Measurements from ENCODE around the gene CALD1.

CALD1 gene

DNA sequence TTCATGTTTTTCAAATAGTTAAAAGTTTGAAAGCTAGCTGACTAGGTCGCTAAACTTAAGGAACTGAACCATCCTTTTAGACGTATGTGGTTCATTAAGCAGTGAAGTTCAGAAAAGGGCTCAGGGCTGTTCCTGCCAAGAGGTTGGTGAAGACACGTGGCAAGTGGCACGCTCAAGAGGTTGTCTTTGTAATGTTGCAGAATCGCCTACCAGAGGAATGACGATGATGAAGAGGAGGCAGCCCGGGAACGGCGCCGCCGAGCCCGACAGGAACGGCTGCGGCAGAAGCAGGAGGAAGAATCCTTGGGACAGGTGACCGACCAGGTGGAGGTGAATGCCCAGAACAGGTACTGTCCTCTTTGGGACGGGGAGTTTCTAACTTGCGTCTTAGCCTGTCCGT, 149.1 kb downstream of the CALD1 start:
- TF ChIP-seq ZC3H10 (CRISPR knock-in tag; IDR thresholded peaks at IDR 0.05), result no peak
- TF ChIP-seq, protein P1, sequence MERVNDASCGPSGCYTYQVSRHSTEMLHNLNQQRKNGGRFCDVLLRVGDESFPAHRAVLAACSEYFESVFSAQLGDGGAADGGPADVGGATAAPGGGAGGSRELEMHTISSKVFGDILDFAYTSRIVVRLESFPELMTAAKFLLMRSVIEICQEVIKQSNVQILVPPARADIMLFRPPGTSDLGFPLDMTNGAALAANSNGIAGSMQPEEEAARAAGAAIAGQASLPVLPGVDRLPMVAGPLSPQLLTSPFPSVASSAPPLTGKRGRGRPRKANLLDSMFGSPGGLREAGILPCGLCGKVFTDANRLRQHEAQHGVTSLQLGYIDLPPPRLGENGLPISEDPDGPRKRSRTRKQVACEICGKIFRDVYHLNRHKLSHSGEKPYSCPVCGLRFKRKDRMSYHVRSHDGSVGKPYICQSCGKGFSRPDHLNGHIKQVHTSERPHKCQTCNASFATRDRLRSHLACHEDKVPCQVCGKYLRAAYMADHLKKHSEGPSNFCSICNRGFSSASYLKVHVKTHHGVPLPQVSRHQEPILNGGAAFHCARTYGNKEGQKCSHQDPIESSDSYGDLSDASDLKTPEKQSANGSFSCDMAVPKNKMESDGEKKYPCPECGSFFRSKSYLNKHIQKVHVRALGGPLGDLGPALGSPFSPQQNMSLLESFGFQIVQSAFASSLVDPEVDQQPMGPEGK (CRISPR knock-in tag; IDR thresholded peaks at IDR 0.05; ENCODE audit: borderline replicate concordance), result no peak
- TF ChIP-seq RARB (CRISPR knock-in tag; IDR thresholded peaks at IDR 0.05), result no peak
- TF ChIP-seq ZFP3 (CRISPR knock-in tag; IDR thresholded peaks at IDR 0.05), result no peak
- TF ChIP-seq PPARA (CRISPR knock-in tag; IDR thresholded peaks at IDR 0.05; ENCODE audit: borderline replicate concordance), result no peak
- no peak for TF ChIP-seq ZNF70 (CRISPR knock-in tag; IDR thresholded peaks at IDR 0.05)
- no peak for TF ChIP-seq SNAI2 (CRISPR knock-in tag; IDR thresholded peaks at IDR 0.05)
- no peak for TF ChIP-seq TOX (CRISPR knock-in tag; IDR thresholded peaks at IDR 0.05; ENCODE audit: borderline replicate concordance)
- no peak for TF ChIP-seq ARNTL (CRISPR knock-in tag; IDR thresholded peaks at IDR 0.05; ENCODE audit: borderline replicate concordance, low read depth)
- TF ChIP-seq TSHZ2 (CRISPR knock-in tag; IDR thresholded peaks at IDR 0.05), result no peak
- TF ChIP-seq ISL1 (CRISPR knock-in tag; IDR thresholded peaks at IDR 0.05), result no peak
- TF ChIP-seq, protein P2, sequence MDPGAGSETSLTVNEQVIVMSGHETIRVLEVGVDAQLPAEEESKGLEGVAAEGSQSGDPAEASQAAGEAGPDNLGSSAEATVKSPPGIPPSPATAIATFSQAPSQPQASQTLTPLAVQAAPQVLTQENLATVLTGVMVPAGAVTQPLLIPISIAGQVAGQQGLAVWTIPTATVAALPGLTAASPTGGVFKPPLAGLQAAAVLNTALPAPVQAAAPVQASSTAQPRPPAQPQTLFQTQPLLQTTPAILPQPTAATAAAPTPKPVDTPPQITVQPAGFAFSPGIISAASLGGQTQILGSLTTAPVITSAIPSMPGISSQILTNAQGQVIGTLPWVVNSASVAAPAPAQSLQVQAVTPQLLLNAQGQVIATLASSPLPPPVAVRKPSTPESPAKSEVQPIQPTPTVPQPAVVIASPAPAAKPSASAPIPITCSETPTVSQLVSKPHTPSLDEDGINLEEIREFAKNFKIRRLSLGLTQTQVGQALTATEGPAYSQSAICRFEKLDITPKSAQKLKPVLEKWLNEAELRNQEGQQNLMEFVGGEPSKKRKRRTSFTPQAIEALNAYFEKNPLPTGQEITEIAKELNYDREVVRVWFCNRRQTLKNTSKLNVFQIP (CRISPR knock-in tag; IDR thresholded peaks at IDR 0.05; ENCODE audit: borderline replicate concordance, low read depth), result no peak
- TF ChIP-seq GLIS3 (CRISPR knock-in tag; IDR thresholded peaks at IDR 0.05), result no peak
- no peak for TF ChIP-seq TCF4 (CRISPR knock-in tag; IDR thresholded peaks at IDR 0.05; ENCODE audit: borderline replicate concordance)
- no peak for ATAC-seq

DNA sequence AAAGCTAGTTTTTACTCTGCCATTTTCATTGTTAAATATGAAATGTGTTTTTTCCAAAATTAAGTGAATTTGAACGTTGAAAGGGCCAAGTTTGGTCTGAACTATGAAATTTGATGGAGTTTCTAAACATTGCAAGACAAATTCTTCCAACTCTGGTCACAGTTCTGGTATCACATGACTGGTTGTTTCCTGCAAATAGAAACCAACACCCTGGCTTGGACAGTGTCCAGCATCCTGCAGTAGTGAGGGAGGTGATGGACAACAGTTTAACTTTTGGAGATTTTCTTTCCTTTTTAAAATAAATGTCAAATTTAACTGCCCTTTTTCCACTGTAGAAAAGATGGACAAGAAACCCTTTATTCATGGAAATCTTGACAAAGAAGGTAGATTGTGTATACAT, 152.1 kb downstream of the CALD1 start:
- ATAC-seq, result no peak
- TF ChIP-seq ISL1 (CRISPR knock-in tag; IDR thresholded peaks at IDR 0.05), result no peak
- TF ChIP-seq TSHZ2 (CRISPR knock-in tag; IDR thresholded peaks at IDR 0.05), result no peak
- no peak for TF ChIP-seq GLIS3 (CRISPR knock-in tag; IDR thresholded peaks at IDR 0.05)
- no peak for TF ChIP-seq BACH2 (CRISPR knock-in tag; IDR thresholded peaks at IDR 0.05; ENCODE audit: borderline replicate concordance)
- no peak for TF ChIP-seq PPARA (CRISPR knock-in tag; IDR thresholded peaks at IDR 0.05; ENCODE audit: borderline replicate concordance)
- no peak for TF ChIP-seq ESRRG (CRISPR knock-in tag; IDR thresholded peaks at IDR 0.05)
- TF ChIP-seq SNAI2 (CRISPR knock-in tag; IDR thresholded peaks at IDR 0.05), result no peak
- TF ChIP-seq ZFP3 (CRISPR knock-in tag; IDR thresholded peaks at IDR 0.05), result no peak
- no peak for TF ChIP-seq ZNF8 (CRISPR knock-in tag; IDR thresholded peaks at IDR 0.05)
- no peak for TF ChIP-seq ARNTL (CRISPR knock-in tag; IDR thresholded peaks at IDR 0.05; ENCODE audit: borderline replicate concordance, low read depth)
- TF ChIP-seq RARB (CRISPR knock-in tag; IDR thresholded peaks at IDR 0.05), result no peak
- TF ChIP-seq ZNF70 (CRISPR knock-in tag; IDR thresholded peaks at IDR 0.05), result no peak
- TF ChIP-seq, protein P3, sequence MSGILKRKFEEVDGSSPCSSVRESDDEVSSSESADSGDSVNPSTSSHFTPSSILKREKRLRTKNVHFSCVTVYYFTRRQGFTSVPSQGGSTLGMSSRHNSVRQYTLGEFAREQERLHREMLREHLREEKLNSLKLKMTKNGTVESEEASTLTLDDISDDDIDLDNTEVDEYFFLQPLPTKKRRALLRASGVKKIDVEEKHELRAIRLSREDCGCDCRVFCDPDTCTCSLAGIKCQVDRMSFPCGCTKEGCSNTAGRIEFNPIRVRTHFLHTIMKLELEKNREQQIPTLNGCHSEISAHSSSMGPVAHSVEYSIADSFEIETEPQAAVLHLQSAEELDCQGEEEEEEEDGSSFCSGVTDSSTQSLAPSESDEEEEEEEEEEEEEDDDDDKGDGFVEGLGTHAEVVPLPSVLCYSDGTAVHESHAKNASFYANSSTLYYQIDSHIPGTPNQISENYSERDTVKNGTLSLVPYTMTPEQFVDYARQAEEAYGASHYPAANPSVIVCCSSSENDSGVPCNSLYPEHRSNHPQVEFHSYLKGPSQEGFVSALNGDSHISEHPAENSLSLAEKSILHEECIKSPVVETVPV (CRISPR knock-in tag; IDR thresholded peaks at IDR 0.05), result no peak
- TF ChIP-seq OSR1 (CRISPR knock-in tag; IDR thresholded peaks at IDR 0.05), result no peak

All from SK-N-SH treated with all-trans-retinoic acid at 6 μM for 48 hours (cell line).